ENCODE data around the gene AKAP6. TPM values are rescaled to one million over a fixed set of nuclear protein-coding genes. Genes with fewer than 3 reads are reported as not detected.

The AKAP6 gene
- total and polyA plus RNA-seq, 10 of the 15 experiments (the other 5 are each of a cell fraction or from before 2014, with no cell fraction given) = 0.35 to 5.9 (median 2.2) TPM

GRCh38 chr14:32820181-32820580, 491.1 kb downstream of the AKAP6 start (continued):
- TF ChIP-seq HDAC6 (IDR thresholded peaks at IDR 0.05; ENCODE audit: unreplicated experiment) = no peak

- POLR2A ChIA-PET = no interaction called here
- FAIRE-seq = no peak
- intact Hi-C loops (cut with micrococcal nuclease; ENCODE audit: unreplicated experiment) (no loop called here), in situ Hi-C loops (cut with MboI) (no loop called here)
- H3K9ac ChIP-seq (ENCODE audit: control insufficient read depth, insufficient read depth, low read length) = no peak overlapping the region
- no peaks in the 10 kb centered on the region for H3K4me1 ChIP-seq (ENCODE audit: control insufficient read depth, insufficient read depth, low read length)
- no peak overlapping the region for H3K27ac ChIP-seq (ENCODE audit: control insufficient read depth, insufficient read depth)
- RAD21 ChIA-PET (ENCODE audit: unreplicated experiment) = no interaction called here
- DNase-seq (ENCODE audit: low read depth, low spot score) = no peak
- no TSS peak for BruUV-seq (replicated peaks)
- no peak overlapping the region for H2AFZ ChIP-seq (ENCODE audit: control insufficient read depth, low read depth, low read length)
- H3K4me2 ChIP-seq (ENCODE audit: control insufficient read depth, insufficient read depth) = no peak overlapping the region
- ATAC-seq = no peak
- H3K27me3 ChIP-seq (replicated peaks in 1 of 2; ENCODE audit: control insufficient read depth in 2 of 2, insufficient read depth in 2 of 2, low read length in 1 of 2) = no peaks in the 10 kb centered on the region
- no peaks in the 10 kb centered on the region for H4K20me1 ChIP-seq (ENCODE audit: control insufficient read depth, insufficient read depth)
- H3K79me2 ChIP-seq (ENCODE audit: control insufficient read depth, insufficient read depth, low read length) = no peaks in the 10 kb centered on the region
- CTCF ChIA-PET = interaction anchor here (0.6 kb wide), 1 partner anchor 202 kb away, joined by 3 read pairs; no protein-coding TSS in a partner anchor
- H3K4me3 ChIP-seq = no peak overlapping the region
- SMC1A ChIA-PET (ENCODE audit: uncharacterized antibody, unreplicated experiment) = no interaction called here
- no peaks in the 10 kb centered on the region; the same call in 2 of the 3 replicates for H3K9me3 ChIP-seq (replicated peaks; ENCODE audit: control insufficient read depth, insufficient read depth, low read length)
- H3K36me3 ChIP-seq (ENCODE audit: control insufficient read depth in 2 of 2, insufficient read depth in 2 of 2, low read length in 1 of 2) = no peaks in the 10 kb centered on the region
- TF ChIP-seq RELA (IDR thresholded peaks at IDR 0.05; ENCODE audit: borderline replicate concordance, partially characterized antibody) (no peak), YY1 (IDR thresholded peaks at IDR 0.05; ENCODE audit: low read depth, low read length) (no peak), YBX1 (IDR thresholded peaks at IDR 0.05) (no peak), SUPT20H (IDR thresholded peaks at IDR 0.05; ENCODE audit: borderline replicate concordance, control insufficient read depth, low read depth, low read length) (no peak), FOXM1 (IDR thresholded peaks at IDR 0.05; ENCODE audit: low read depth, low read length) (no peak), E2F4 (IDR thresholded peaks at IDR 0.05; ENCODE audit: low read depth, low read length) (no peak), MEF2A (IDR thresholded peaks at IDR 0.05; ENCODE audit: insufficient read depth, low read depth, low read length) (no peak), MYC (IDR thresholded peaks at IDR 0.05; ENCODE audit: insufficient read depth, insufficient read length, insufficient replicate concordance, low read length, severe bottlenecking) (no peak), NFYA (IDR thresholded peaks at IDR 0.05; ENCODE audit: borderline replicate concordance, low read depth, low read length) (no peak), STAT3 (IDR thresholded peaks at IDR 0.05; ENCODE audit: low read depth, low read length) (no peak), MYB (IDR thresholded peaks at IDR 0.05; ENCODE audit: borderline replicate concordance, low read depth, low read length) (no peak), SRF (IDR thresholded peaks at IDR 0.05; ENCODE audit: low read depth in 2 of 2, low read length in 2 of 2) (no peak)
- TF ChIP-seq, protein P1, sequence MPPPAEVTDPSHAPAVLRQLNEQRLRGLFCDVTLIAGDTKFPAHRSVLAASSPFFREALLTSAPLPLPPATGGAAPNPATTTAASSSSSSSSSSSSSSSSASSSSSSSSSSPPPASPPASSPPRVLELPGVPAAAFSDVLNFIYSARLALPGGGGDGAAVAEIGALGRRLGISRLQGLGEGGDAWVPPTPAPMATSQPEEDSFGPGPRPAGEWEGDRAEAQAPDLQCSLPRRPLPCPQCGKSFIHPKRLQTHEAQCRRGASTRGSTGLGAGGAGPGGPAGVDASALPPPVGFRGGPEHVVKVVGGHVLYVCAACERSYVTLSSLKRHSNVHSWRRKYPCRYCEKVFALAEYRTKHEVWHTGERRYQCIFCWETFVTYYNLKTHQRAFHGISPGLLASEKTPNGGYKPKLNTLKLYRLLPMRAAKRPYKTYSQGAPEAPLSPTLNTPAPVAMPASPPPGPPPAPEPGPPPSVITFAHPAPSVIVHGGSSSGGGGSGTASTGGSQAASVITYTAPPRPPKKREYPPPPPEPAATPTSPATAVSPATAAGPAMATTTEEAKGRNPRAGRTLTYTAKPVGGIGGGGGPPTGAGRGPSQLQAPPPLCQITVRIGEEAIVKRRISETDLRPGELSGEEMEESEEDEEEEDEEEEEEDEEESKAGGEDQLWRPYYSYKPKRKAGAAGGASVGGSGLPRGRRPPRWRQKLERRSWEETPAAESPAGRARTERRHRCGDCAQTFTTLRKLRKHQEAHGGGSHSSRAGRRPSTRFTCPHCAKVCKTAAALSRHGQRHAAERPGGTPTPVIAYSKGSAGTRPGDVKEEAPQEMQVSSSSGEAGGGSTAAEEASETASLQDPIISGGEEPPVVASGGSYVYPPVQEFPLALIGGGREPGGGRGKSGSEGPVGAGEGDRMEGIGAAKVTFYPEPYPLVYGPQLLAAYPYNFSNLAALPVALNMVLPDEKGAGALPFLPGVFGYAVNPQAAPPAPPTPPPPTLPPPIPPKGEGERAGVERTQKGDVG (CRISPR knock-in tag; IDR thresholded peaks at IDR 0.05) = no peak
- TF ChIP-seq, protein P2, sequence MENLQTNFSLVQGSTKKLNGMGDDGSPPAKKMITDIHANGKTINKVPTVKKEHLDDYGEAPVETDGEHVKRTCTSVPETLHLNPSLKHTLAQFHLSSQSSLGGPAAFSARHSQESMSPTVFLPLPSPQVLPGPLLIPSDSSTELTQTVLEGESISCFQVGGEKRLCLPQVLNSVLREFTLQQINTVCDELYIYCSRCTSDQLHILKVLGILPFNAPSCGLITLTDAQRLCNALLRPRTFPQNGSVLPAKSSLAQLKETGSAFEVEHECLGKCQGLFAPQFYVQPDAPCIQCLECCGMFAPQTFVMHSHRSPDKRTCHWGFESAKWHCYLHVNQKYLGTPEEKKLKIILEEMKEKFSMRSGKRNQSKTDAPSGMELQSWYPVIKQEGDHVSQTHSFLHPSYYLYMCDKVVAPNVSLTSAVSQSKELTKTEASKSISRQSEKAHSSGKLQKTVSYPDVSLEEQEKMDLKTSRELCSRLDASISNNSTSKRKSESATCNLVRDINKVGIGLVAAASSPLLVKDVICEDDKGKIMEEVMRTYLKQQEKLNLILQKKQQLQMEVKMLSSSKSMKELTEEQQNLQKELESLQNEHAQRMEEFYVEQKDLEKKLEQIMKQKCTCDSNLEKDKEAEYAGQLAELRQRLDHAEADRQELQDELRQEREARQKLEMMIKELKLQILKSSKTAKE (IDR thresholded peaks at IDR 0.05; ENCODE audit: low read depth, poor library complexity, severe bottlenecking) = no peak
Observed at GRCh38 chr14:32820682-32821081, 491.6 kb downstream of the AKAP6 start.
